Measurements from ENCODE around the gene IGF2R.
"Not testable (repeated sequence)": the region's sequence is repeated elsewhere in the genome, so short reads cannot be mapped to it uniquely, and the experiment has no call there.

Gene IGF2R

GRCh38 chr6:160106010-160106409 lies 137.1 kb downstream of the IGF2R start:
- H3K36me3 Mint-ChIP-seq: peaks cover 56 to 78% of the 10 kb centered on the region in 2 donors

GRCh38 chr6:160106701-160107100 lies 137.8 kb downstream of the IGF2R start:
- Mint-ChIP-seq H3K27me3 (no peaks in the 10 kb centered on the region), H3K9me3 (no peaks in the 10 kb centered on the region), H3K4me1 (no peaks in the 10 kb centered on the region), H3K27ac (no peak overlapping the region), H3K36me3 (peaks cover 52 to 73% of the 10 kb centered on the region in 2 donors), H3K4me3 (no peak overlapping the region)
- ATAC-seq (replicated peaks): no peak
- DNase-seq: no peak

More at GRCh38 chr6:160106010-160106409, 137.1 kb downstream of the IGF2R start:
- DNase-seq (no peak), ATAC-seq (replicated peaks) (no peak)
- Mint-ChIP-seq H3K4me1 (no peaks in the 10 kb centered on the region), H3K4me3 (no peak overlapping the region), H3K27me3 (no peaks in the 10 kb centered on the region), H3K9me3 (no peaks in the 10 kb centered on the region), H3K27ac (no peak overlapping the region)

- H3K27ac Mint-ChIP-seq: no peak overlapping the region
Measured at GRCh38 chr6:160108077-160108476, 139.2 kb downstream of the IGF2R start.

GRCh38 chr6:160110586-160111123 lies 141.8 kb downstream of the IGF2R start:
- no peak for ATAC-seq (replicated peaks)
- Mint-ChIP-seq H3K9me3 (no peaks in the 10 kb centered on the region), H3K4me1 (no peaks in the 10 kb centered on the region), H3K27me3 (no peaks in the 10 kb centered on the region), H3K36me3 (peaks cover 32 to 63% of the 10 kb centered on the region in 2 donors), H3K27ac (no peak overlapping the region), H3K4me3 (no peak overlapping the region)
- no peak for DNase-seq

More at GRCh38 chr6:160108077-160108476, 139.2 kb downstream of the IGF2R start:
- Mint-ChIP-seq H3K27me3 (no peaks in the 10 kb centered on the region), H3K9me3 (no peaks in the 10 kb centered on the region), H3K36me3 (peaks cover 42 to 66% of the 10 kb centered on the region in 2 donors), H3K4me3 (no peak overlapping the region), H3K4me1 (no peaks in the 10 kb centered on the region)
- ATAC-seq (replicated peaks) (no peak), DNase-seq (no peak)

GRCh38 chr6:160111806-160112205 lies 142.9 kb downstream of the IGF2R start:
- H3K4me1 Mint-ChIP-seq: no peaks in the 10 kb centered on the region
- DNase-seq (no peak), ATAC-seq (replicated peaks) (no peak)
- no peak overlapping the region for H3K4me3 Mint-ChIP-seq
- no peaks in the 10 kb centered on the region for H3K27me3 Mint-ChIP-seq
- no peaks in the 10 kb centered on the region for H3K9me3 Mint-ChIP-seq
- no peak overlapping the region for H3K27ac Mint-ChIP-seq
- peaks cover 36 to 65% of the 10 kb centered on the region in 2 donors for H3K36me3 Mint-ChIP-seq

- Mint-ChIP-seq H3K27ac (no peak overlapping the region), H3K9me3 (peaks cover 2 to 3% of the 10 kb centered on the region in 2 donors), H3K27me3 (no peaks in the 10 kb centered on the region)
Measured at GRCh38 chr6:160112628-160113299, 143.9 kb downstream of the IGF2R start.

GRCh38 chr6:160114536-160114935 lies 145.7 kb downstream of the IGF2R start:
- peaks cover 54 to 66% of the 10 kb centered on the region in 2 donors for H3K36me3 Mint-ChIP-seq
- not testable (repeated sequence) for H3K4me1 Mint-ChIP-seq; H3K27me3 Mint-ChIP-seq; H3K4me3 Mint-ChIP-seq; H3K27ac Mint-ChIP-seq; ATAC-seq (replicated peaks); H3K9me3 Mint-ChIP-seq; DNase-seq

More at GRCh38 chr6:160112628-160113299, 143.9 kb downstream of the IGF2R start:
- DNase-seq (no peak), ATAC-seq (replicated peaks) (no peak)
- Mint-ChIP-seq H3K4me1 (no peaks in the 10 kb centered on the region), H3K36me3 (peaks cover 46 to 68% of the 10 kb centered on the region in 2 donors), H3K4me3 (no peak overlapping the region)

GRCh38 chr6:160115421-160115820 lies 146.5 kb downstream of the IGF2R start:
- ATAC-seq (replicated peaks) (no peak), DNase-seq (no peak)
- peaks cover 3% of the 10 kb centered on the region in 2 donors for H3K9me3 Mint-ChIP-seq
- peaks cover 49 to 70% of the 10 kb centered on the region in 2 donors for H3K36me3 Mint-ChIP-seq
- H3K27me3 Mint-ChIP-seq: no peaks in the 10 kb centered on the region
- no peak overlapping the region for H3K27ac Mint-ChIP-seq
- no peak overlapping the region for H3K4me3 Mint-ChIP-seq
- no peaks in the 10 kb centered on the region for H3K4me1 Mint-ChIP-seq

GRCh38 chr6:160116411-160116810 lies 147.5 kb downstream of the IGF2R start:
- no peak overlapping the region for H3K27ac Mint-ChIP-seq
- no peaks in the 10 kb centered on the region for H3K27me3 Mint-ChIP-seq
- H3K4me1 Mint-ChIP-seq: no peaks in the 10 kb centered on the region
- peaks cover 49 to 70% of the 10 kb centered on the region in 2 donors for H3K36me3 Mint-ChIP-seq
- no peak overlapping the region for H3K4me3 Mint-ChIP-seq
- H3K9me3 Mint-ChIP-seq: peaks cover 3% of the 10 kb centered on the region in 2 donors
- ATAC-seq (replicated peaks): no peak
- no peak for DNase-seq

- DNase-seq (no peak), ATAC-seq (replicated peaks) (no peak)
- no peak overlapping the region for H3K4me3 Mint-ChIP-seq
- no peaks in the 10 kb centered on the region for H3K4me1 Mint-ChIP-seq
- no peak overlapping the region for H3K27ac Mint-ChIP-seq
- peaks cover 3% of the 10 kb centered on the region in 2 donors for H3K9me3 Mint-ChIP-seq
- H3K36me3 Mint-ChIP-seq: peaks cover 54 to 71% of the 10 kb centered on the region in 2 donors
- no peaks in the 10 kb centered on the region for H3K27me3 Mint-ChIP-seq
Measured at GRCh38 chr6:160117137-160117536, 148.3 kb downstream of the IGF2R start.

GRCh38 chr6:160118620-160119229 lies 149.8 kb downstream of the IGF2R start:
- Mint-ChIP-seq H3K27me3 (no peaks in the 10 kb centered on the region), H3K27ac (no peak overlapping the region), H3K36me3 (peaks cover 55 to 76% of the 10 kb centered on the region in 2 donors), H3K4me1 (no peaks in the 10 kb centered on the region), H3K9me3 (peaks cover 3% of the 10 kb centered on the region in 2 donors), H3K4me3 (no peak overlapping the region)
- no peak for ATAC-seq (replicated peaks)
- no peak for DNase-seq

GRCh38 chr6:160120087-160120486 lies 151.2 kb downstream of the IGF2R start:
- H3K4me3 Mint-ChIP-seq: no peak overlapping the region
- peaks cover 59 to 79% of the 10 kb centered on the region in 2 donors for H3K36me3 Mint-ChIP-seq
- DNase-seq (no peak), ATAC-seq (replicated peaks) (no peak)
- H3K27ac Mint-ChIP-seq: no peak overlapping the region
- peaks cover 3% of the 10 kb centered on the region in 2 donors for H3K9me3 Mint-ChIP-seq
- H3K4me1 Mint-ChIP-seq: no peaks in the 10 kb centered on the region
- no peaks in the 10 kb centered on the region for H3K27me3 Mint-ChIP-seq

GRCh38 chr6:160121558-160121957 lies 152.7 kb downstream of the IGF2R start, which contains the start of gene SLC22A1:
Gene SLC22A1, plus strand, starts transcription at chr6:160121815. Its CDS starts 121 bp downstream, at chr6:160121936.
- no peaks in the 10 kb centered on the region for H3K4me1 Mint-ChIP-seq
- DNase-seq (no peak), ATAC-seq (replicated peaks) (no peak)
- H3K9me3 Mint-ChIP-seq: peaks cover 3% of the 10 kb centered on the region in 2 donors
- no peak within 1 kb of the TSS for H3K4me3 Mint-ChIP-seq
- H3K27ac Mint-ChIP-seq: no peak within 1 kb of the TSS
- peaks cover 50 to 65% of the 10 kb centered on the region in 2 donors for H3K36me3 Mint-ChIP-seq
- no peaks in the 10 kb centered on the region for H3K27me3 Mint-ChIP-seq

- ATAC-seq (replicated peaks) (no peak), DNase-seq (no peak)
- H3K9me3 Mint-ChIP-seq: peaks cover 3% of the 10 kb centered on the region in 2 donors
- peaks cover 46 to 63% of the 10 kb centered on the region in 2 donors for H3K36me3 Mint-ChIP-seq
- H3K27ac Mint-ChIP-seq: no peak overlapping the region
- H3K4me1 Mint-ChIP-seq: no peaks in the 10 kb centered on the region
- no peaks in the 10 kb centered on the region for H3K27me3 Mint-ChIP-seq
- no peak overlapping the region for H3K4me3 Mint-ChIP-seq
Measured at GRCh38 chr6:160121981-160122380, 153.1 kb downstream of the IGF2R start.

- H3K4me1 Mint-ChIP-seq: no peaks in the 10 kb centered on the region
- H3K4me3 Mint-ChIP-seq: no peak overlapping the region
- ATAC-seq (replicated peaks): no peak
- DNase-seq: no peak
- peaks cover under 1 to 2% of the 10 kb centered on the region in 2 donors for H3K9me3 Mint-ChIP-seq
- H3K27me3 Mint-ChIP-seq: no peaks in the 10 kb centered on the region
- H3K36me3 Mint-ChIP-seq: peaks cover 40 to 60% of the 10 kb centered on the region in 2 donors
- no peak overlapping the region for H3K27ac Mint-ChIP-seq
Measured at GRCh38 chr6:160122744-160123143, 153.9 kb downstream of the IGF2R start.
